CD4-positive, CD25-positive, alpha-beta regulatory T cell (primary cell): ENCODE results near the gene MEF2C. TPM values are rescaled to one million over a fixed set of nuclear protein-coding genes. Genes with fewer than 3 reads are reported as not detected.

Source experiments
- ATAC-seq, 2 donors: fragments of 150-1000 bp; cut with Tn5 transposase; one replicate each; pipeline ENCODE4 v1.10.0; 2021; ENCODE audit warnings: low read depth in 2 of 2, moderate number of reproducible peaks in 2 of 2, moderate library complexity in 1 of 2
- DNase-seq, 3 donors: peaks; one replicate each; pipeline versions ENCODE4 v3.0.0 to v3.0.0-alpha.2; 2012 to 2022; ENCODE audit warnings: mixed read lengths in 1 of 3
- H3K27ac ChIP-seq: one replicate; pipeline ENCODE4 v1.7.0; 2013; ENCODE audit warnings: mild to moderate bottlenecking, low read length; ENCODE audit not compliant: insufficient read depth, poor library complexity, severe bottlenecking
- H3K27me3 ChIP-seq: one replicate; pipeline ENCODE4 v1.7.0; 2013; ENCODE audit warnings: low read length; ENCODE audit not compliant: control insufficient read depth, insufficient read depth
- H3K36me3 ChIP-seq: one replicate; pipeline ENCODE4 v1.7.0; 2013; ENCODE audit warnings: mild to moderate bottlenecking, low read length, moderate library complexity; ENCODE audit not compliant: control insufficient read depth, insufficient read depth
- H3K4me1 ChIP-seq: 2 replicates; pipeline ENCODE4 v1.7.0; 2013; ENCODE audit warnings: mild to moderate bottlenecking, low read length; ENCODE audit not compliant: insufficient read depth, control insufficient read depth, poor library complexity, severe bottlenecking
- H3K4me3 ChIP-seq: one replicate; pipeline ENCODE4 v1.7.0; 2013; ENCODE audit warnings: low read depth, mild to moderate bottlenecking, low read length, moderate library complexity
- H3K9me3 ChIP-seq, 2 experiments: 1 replicate in 1 of 2; 2 replicates in 1 of 2; pipeline ENCODE4 v1.7.0; 2013; ENCODE audit warnings: low read length in 2 of 2, mild to moderate bottlenecking in 1 of 2, moderate library complexity in 1 of 2; ENCODE audit not compliant: control insufficient read depth in 2 of 2
- H3K27ac Mint-ChIP-seq, 3 donors: one replicate each; pipeline ENCODE4 v1.8.0; 2020 to 2022; ENCODE audit warnings: mild to moderate bottlenecking in 3 of 3, mixed read lengths in 3 of 3, moderate library complexity in 2 of 3
- H3K27me3 Mint-ChIP-seq: one replicate; pipeline ENCODE4 v1.8.0; 2022; ENCODE audit warnings: mild to moderate bottlenecking, mixed read lengths
- H3K36me3 Mint-ChIP-seq: one replicate; pipeline ENCODE4 v1.8.0; 2020; ENCODE audit warnings: mixed read lengths
- H3K4me1 Mint-ChIP-seq, 4 donors: one replicate each; pipeline ENCODE4 v1.8.0; 2020 to 2022; ENCODE audit warnings: mixed read lengths in 4 of 4, mild to moderate bottlenecking in 1 of 4
- H3K4me3 Mint-ChIP-seq, 4 donors: one replicate each; pipeline ENCODE4 v1.8.0; 2020 to 2022; ENCODE audit warnings: mild to moderate bottlenecking in 4 of 4, mixed read lengths in 4 of 4, moderate library complexity in 3 of 4
- H3K9me3 Mint-ChIP-seq, 7 donors: one replicate each; pipeline ENCODE4 v1.8.0; 2020 to 2022; ENCODE audit warnings: mixed read lengths in 7 of 7, mild to moderate bottlenecking in 3 of 7, moderate library complexity in 2 of 7
- polyA plus RNA-seq, 4 donors: library from polyadenylated mRNA; unstranded; fragments of 300-500 nt; fragmentation: Illumina TruSeq; gene quantifications; one replicate each; pipeline ENCODE4 v1.2.3, GENCODE V29; 2021
- total RNA-seq: library from RNA; stranded (reverse); gene quantifications from one replicate; pipeline ENCODE4 v1.2.3, GENCODE V29; 2022

The MEF2C gene
- total and polyA plus RNA-seq, 5 donors from 2014 or later, result 0.38 to 1.7 (median 1.6) TPM; not detected in 2

DNA sequence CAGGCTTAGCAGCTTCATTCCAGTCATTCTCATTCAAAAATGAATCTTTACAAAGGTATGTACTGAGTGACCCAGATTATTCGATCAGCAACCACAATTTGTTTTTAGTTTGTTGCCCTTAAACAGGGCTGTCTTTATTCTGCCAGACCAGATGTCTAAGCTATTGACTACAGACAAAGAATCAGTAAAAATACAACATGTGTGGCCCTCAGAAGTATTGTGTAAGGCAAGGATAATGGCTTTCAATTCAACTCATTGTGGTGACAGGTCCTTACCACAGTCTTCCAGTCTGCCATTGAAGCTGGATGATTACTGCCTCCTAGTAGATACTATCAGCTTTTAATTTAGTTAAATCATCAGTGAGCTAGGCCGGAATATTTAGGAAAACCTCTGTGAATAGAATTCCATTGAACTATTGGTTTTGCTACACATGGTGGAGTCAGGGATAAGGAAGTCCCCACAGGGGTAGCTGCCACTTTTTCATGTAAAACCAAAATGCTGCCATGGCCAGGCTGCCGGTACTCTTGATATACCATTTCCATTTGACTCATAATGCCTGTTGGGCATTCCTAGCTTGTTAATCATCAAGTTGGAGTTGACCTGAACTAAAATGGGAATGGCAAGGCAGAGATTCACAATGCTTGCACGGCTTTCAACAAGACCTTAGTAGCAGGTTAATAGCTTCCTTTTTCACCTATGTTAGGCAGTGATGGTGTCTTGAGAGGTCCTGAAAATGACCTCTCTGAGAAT is 175.6 kb downstream of the MEF2C start:
- ATAC-seq (no peak), DNase-seq (no peak)
- Mint-ChIP-seq H3K36me3 (no peaks in the 10 kb centered on the region), H3K27ac (no peak overlapping the region), H3K4me3 (no peak overlapping the region), H3K4me1 (no peaks in the 10 kb centered on the region), H3K9me3 (peaks cover 0 to 2% (median 0%) of the 10 kb centered on the region in 7 donors), H3K27me3 (peaks cover 17% of the 10 kb centered on the region)
- Histone ChIP-seq H3K27ac (no peak overlapping the region), H3K4me1 (no peaks in the 10 kb centered on the region), H3K9me3 (no peaks in the 10 kb centered on the region), H3K36me3 (no peaks in the 10 kb centered on the region), H3K27me3 (no peaks in the 10 kb centered on the region), H3K4me3 (no peak overlapping the region)

DNA sequence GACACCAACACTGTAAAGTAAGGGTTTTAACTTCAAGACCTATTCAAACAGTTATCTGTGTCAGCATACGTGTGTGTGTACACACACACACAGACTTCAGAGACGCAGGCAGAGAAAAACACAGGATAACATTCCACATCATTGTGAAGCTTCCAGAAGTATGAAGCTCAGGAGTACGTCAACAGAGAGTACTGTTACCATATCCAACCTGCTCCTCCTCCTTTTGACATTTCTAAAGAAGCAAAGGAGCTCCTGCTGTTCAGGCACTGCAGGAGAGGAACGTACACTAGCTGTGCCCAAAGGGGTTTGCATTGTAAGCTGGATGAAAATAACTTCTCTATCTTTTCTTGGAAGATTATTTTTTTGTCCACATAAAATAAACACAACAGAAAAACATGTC is 180.7 kb downstream of the MEF2C start:
- DNase-seq (no peak), ATAC-seq (no peak)
- Mint-ChIP-seq H3K27ac (no peak overlapping the region), H3K4me3 (no peak overlapping the region), H3K9me3 (peaks cover 0 to 2% (median 0%) of the 10 kb centered on the region in 7 donors), H3K27me3 (peaks cover 23% of the 10 kb centered on the region), H3K4me1 (no peaks in the 10 kb centered on the region), H3K36me3 (no peaks in the 10 kb centered on the region)
- Histone ChIP-seq H3K36me3 (no peaks in the 10 kb centered on the region), H3K9me3 (no peaks in the 10 kb centered on the region), H3K27me3 (peaks cover 10% of the 10 kb centered on the region), H3K4me3 (no peak overlapping the region), H3K4me1 (no peaks in the 10 kb centered on the region), H3K27ac (no peak overlapping the region)

DNA sequence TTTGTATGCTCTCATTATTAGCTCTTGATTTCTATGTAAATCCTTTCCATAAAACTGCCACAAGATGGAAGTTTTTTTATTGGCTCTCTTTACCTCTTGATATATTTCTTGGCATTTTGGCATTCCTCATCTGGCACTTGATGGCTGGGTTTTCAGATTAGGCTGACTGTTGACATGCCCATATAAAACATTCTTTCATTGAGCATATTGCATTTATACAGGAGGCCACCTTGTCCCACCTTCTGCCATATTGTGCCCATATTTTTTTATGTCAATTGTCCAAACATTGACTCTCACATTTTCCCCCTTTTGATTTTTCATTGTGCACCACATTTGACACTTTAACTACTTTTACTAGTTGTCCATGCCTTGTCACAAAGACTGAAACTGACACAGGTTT is 182.9 kb downstream of the MEF2C start:
- Histone ChIP-seq H3K4me3 (no peak overlapping the region), H3K9me3 (no peaks in the 10 kb centered on the region), H3K36me3 (no peaks in the 10 kb centered on the region), H3K27me3 (peaks cover 26% of the 10 kb centered on the region), H3K27ac (no peak overlapping the region), H3K4me1 (no peaks in the 10 kb centered on the region)
- Mint-ChIP-seq H3K9me3 (peaks cover 0 to under 1% (median 0%) of the 10 kb centered on the region in 7 donors), H3K4me3 (no peak overlapping the region), H3K27me3 (peaks cover 43% of the 10 kb centered on the region), H3K27ac (no peak overlapping the region), H3K36me3 (no peaks in the 10 kb centered on the region), H3K4me1 (no peaks in the 10 kb centered on the region)
- ATAC-seq, result no peak
- DNase-seq, result no peak

DNA sequence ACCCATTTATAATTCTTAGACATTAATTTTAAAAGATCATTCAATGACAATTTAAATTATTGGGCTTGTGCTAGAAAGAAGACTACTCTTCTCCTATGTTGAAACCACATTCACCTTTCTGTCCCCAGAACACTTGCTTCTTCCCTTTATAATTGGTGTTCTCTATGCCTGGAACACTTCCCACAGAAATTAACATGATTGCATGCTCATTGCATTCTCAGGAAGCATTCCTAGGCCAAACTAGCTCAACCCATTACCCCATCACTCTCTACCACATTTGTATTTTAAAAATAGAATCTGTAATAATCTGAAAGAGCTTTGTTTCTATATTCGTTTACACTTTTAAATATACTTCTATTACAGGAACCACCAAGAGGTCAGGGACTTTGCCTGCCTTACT is 184.7 kb downstream of the MEF2C start:
- no peak overlapping the region for H3K27ac Mint-ChIP-seq
- no peaks in the 10 kb centered on the region for H3K4me1 Mint-ChIP-seq
- DNase-seq, result no peak
- Histone ChIP-seq H3K27ac (no peak overlapping the region), H3K36me3 (no peaks in the 10 kb centered on the region), H3K9me3 (no peaks in the 10 kb centered on the region), H3K4me3 (no peak overlapping the region), H3K27me3 (peaks cover 35% of the 10 kb centered on the region), H3K4me1 (no peaks in the 10 kb centered on the region)
- H3K4me3 Mint-ChIP-seq, result no peak overlapping the region
- peaks cover 52% of the 10 kb centered on the region for H3K27me3 Mint-ChIP-seq
- ATAC-seq, result no peak
- H3K9me3 Mint-ChIP-seq, result peaks cover 0 to 5% (median 0%) of the 10 kb centered on the region in 7 donors
- no peaks in the 10 kb centered on the region for H3K36me3 Mint-ChIP-seq

DNA sequence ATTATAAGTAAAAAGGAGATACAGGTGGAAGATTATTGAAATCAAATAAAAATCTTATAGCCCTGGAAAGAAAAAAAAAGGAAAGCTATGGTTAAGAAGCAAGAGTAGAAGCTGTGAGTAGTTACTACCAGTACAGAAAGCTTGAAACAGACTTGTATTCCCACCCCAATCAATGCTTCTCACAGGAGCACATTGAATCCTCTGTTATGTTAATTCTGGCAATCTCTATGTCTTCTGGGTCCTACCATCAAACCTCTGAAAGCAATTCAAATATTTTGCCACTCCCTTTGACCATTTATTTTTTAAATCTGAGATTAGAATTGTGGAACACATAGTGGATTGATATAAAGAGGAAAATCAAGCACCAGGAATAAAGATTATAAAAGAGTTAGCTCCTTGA is 186.5 kb downstream of the MEF2C start:
- Mint-ChIP-seq H3K27ac (no peak overlapping the region), H3K9me3 (peaks cover 0 to 5% (median 0%) of the 10 kb centered on the region in 7 donors), H3K36me3 (no peaks in the 10 kb centered on the region), H3K4me1 (peaks cover 0 to 10% (median 5%) of the 10 kb centered on the region in 4 donors), H3K4me3 (no peak overlapping the region), H3K27me3 (peaks cover 67% of the 10 kb centered on the region)
- no peak overlapping the region for H3K4me3 ChIP-seq
- no peak for DNase-seq
- H3K27ac ChIP-seq, result no peak overlapping the region
- H3K36me3 ChIP-seq, result no peaks in the 10 kb centered on the region
- peaks cover 40% of the 10 kb centered on the region for H3K27me3 ChIP-seq
- H3K4me1 ChIP-seq, result no peaks in the 10 kb centered on the region
- no peaks in the 10 kb centered on the region for H3K9me3 ChIP-seq
- ATAC-seq, result no peak

DNA sequence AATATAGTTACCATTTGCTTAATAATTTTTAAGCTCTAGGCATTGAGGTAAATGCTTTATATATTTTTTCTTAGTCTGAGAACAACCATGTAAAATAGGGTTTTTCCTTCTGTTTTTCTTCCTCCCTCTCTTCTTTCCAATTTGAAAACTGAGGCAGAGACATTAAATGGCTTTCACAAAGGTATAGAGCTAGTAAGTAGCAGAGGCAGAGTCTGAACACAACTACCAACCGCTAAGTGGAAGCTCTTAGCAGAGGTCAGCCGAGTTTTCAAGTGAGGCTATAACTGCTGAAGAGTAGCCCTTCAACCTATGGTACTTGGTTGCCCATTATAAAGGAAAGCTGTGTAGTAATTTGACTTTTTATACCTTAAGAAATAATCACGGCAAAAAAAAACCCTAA is 187.1 kb downstream of the MEF2C start:
- H3K4me1 ChIP-seq, result peaks cover 3% of the 10 kb centered on the region
- no peaks in the 10 kb centered on the region for H3K36me3 Mint-ChIP-seq
- H3K27ac ChIP-seq, result no peak overlapping the region
- DNase-seq, result no peak
- H3K9me3 ChIP-seq, result no peaks in the 10 kb centered on the region
- ATAC-seq, result no peak
- H3K27me3 Mint-ChIP-seq, result peaks cover 71% of the 10 kb centered on the region
- H3K4me3 Mint-ChIP-seq, result no peak overlapping the region
- peaks cover 41% of the 10 kb centered on the region for H3K27me3 ChIP-seq
- H3K9me3 Mint-ChIP-seq, result peaks cover 0 to 5% (median 0%) of the 10 kb centered on the region in 7 donors
- no peaks in the 10 kb centered on the region for H3K36me3 ChIP-seq
- no peak overlapping the region for H3K27ac Mint-ChIP-seq
- peaks cover 5 to 16% (median 7%) of the 10 kb centered on the region in 4 donors for H3K4me1 Mint-ChIP-seq
- no peak overlapping the region for H3K4me3 ChIP-seq

DNA sequence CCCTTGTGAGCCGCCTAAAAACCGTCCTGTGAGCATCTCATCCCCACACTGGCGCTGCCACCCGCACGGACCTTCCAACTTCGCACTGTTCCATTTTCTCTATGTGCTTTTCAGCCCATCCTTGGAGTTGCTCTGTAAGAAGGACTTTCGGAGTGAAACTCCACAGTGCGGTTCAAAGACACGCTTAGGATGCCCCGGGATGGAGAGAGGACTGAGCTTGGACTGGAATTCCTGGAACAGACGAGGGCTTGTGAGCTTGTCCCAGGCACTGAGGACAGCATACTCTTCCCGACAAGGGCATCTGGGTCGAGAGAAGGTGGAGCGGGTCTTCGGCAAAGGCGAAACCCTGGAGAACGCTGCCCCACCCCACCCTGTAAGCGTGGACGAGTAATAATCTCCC is 187.8 kb downstream of the MEF2C start:
- peaks cover 0 to 7% (median 0%) of the 10 kb centered on the region in 7 donors for H3K9me3 Mint-ChIP-seq
- no peak for ATAC-seq
- H3K36me3 Mint-ChIP-seq, result no peaks in the 10 kb centered on the region
- Histone ChIP-seq H3K27me3 (peaks cover 43% of the 10 kb centered on the region), H3K4me1 (peaks cover 7% of the 10 kb centered on the region), H3K27ac (no peak overlapping the region), H3K36me3 (no peaks in the 10 kb centered on the region), H3K9me3 (no peaks in the 10 kb centered on the region), H3K4me3 (no peak overlapping the region)
- no peak for DNase-seq
- no peak overlapping the region for H3K4me3 Mint-ChIP-seq
- H3K27ac Mint-ChIP-seq, result no peak overlapping the region
- H3K4me1 Mint-ChIP-seq, result peaks cover 5 to 23% (median 11%) of the 10 kb centered on the region in 4 donors
- H3K27me3 Mint-ChIP-seq, result peaks cover 78% of the 10 kb centered on the region
